IMR-90 (cell line): ENCODE data around the gene KIF1B. TPM values are rescaled to one million over a fixed set of nuclear protein-coding genes. Genes with fewer than 3 reads are reported as not detected.

Experiments
- ATAC-seq: fragments of 200-7000 bp; cut with Tn5 transposase; 2 replicates; pipeline ENCODE4 v1.9.1; 2020; ENCODE audit warnings: low read depth, mild to moderate bottlenecking, moderate library complexity
- BruUV-seq: library from RNA; stranded (reverse); fragments of 400-500 nt; replicated peaks from 2 replicates; lab custom pipeline; 2021; lab: Mats Ljungman, UMichigan
- CTCF ChIA-PET: fragments of 300-600 bp; formaldehyde crosslinking; extraction: SDS; loops from one replicate; lab custom pipeline; 2021; ENCODE audit warnings: antibody characterized with exemption; lab: Yijun Ruan, JAX
- POLR2A ChIA-PET: fragments of 300-600 bp; sonication (Branson Sonifier 250); formaldehyde crosslinking; loops from one replicate; lab custom pipeline; 2022; ENCODE audit warnings: antibody characterized with exemption; ENCODE audit not compliant: unreplicated experiment; lab: Charles Lee
- DNase-seq: peaks from one replicate; pipeline ENCODE4 v3.0.0; 2013
- H2AFZ ChIP-seq: replicated peaks from 2 replicates; pipeline ENCODE3; 2013; ENCODE audit warnings: low read length, mild to moderate bottlenecking; ENCODE audit not compliant: poor library complexity
- H2AK5ac ChIP-seq: 2 replicates; pipeline ENCODE4 v1.6.1; 2013; ENCODE audit warnings: low read depth, low read length, inconsistent platforms
- H2AK9ac ChIP-seq: replicated peaks from 2 replicates; pipeline ENCODE3; 2013; ENCODE audit warnings: mild to moderate bottlenecking, low read depth, low read length, moderate library complexity; ENCODE audit not compliant: poor library complexity
- H2BK120ac ChIP-seq: 2 replicates; pipeline ENCODE4 v1.6.1; 2013; ENCODE audit warnings: low read depth, low read length, inconsistent platforms
- H2BK15ac ChIP-seq: 3 replicates; pipeline ENCODE4 v1.6.1; 2013; ENCODE audit warnings: low read depth, low read length, inconsistent platforms
- H2BK20ac ChIP-seq: 2 replicates; pipeline ENCODE4 v1.6.1; 2013; ENCODE audit warnings: low read depth, mild to moderate bottlenecking, inconsistent platforms, low read length, moderate library complexity
- H2BK5ac ChIP-seq: 2 replicates; pipeline ENCODE4 v1.6.1; 2013; ENCODE audit warnings: mild to moderate bottlenecking, low read depth, low read length, inconsistent platforms; ENCODE audit not compliant: poor library complexity, severe bottlenecking
- H3K14ac ChIP-seq: replicated peaks from 2 replicates; pipeline ENCODE4 v1.6.1; 2013; ENCODE audit warnings: low read depth, low read length, inconsistent platforms
- H3K18ac ChIP-seq: 2 replicates; pipeline ENCODE4 v1.6.1; 2013; ENCODE audit warnings: low read depth, low read length, control low read depth
- H3K23ac ChIP-seq: 2 replicates; pipeline ENCODE4 v1.6.1; 2013; ENCODE audit warnings: low read depth, low read length, inconsistent platforms
- H3K27ac ChIP-seq: 2 replicates; pipeline ENCODE4 v1.5.1; 2013; ENCODE audit warnings: mild to moderate bottlenecking, control low read depth, low read length; ENCODE audit not compliant: insufficient read depth
- H3K27me3 ChIP-seq: 2 replicates; pipeline ENCODE4 v1.6.1; 2013; ENCODE audit warnings: low read length; ENCODE audit not compliant: control insufficient read depth, insufficient read depth
- H3K36me3 ChIP-seq: 2 replicates; pipeline ENCODE4 v1.6.1; 2013; ENCODE audit warnings: low read length, mixed read lengths; ENCODE audit not compliant: control insufficient read depth, insufficient read depth
- H3K4ac ChIP-seq: 2 replicates; pipeline ENCODE4 v1.6.1; 2013; ENCODE audit warnings: low read depth, low read length, inconsistent platforms
- H3K4me1 ChIP-seq: 2 replicates; pipeline ENCODE4 v1.6.1; 2013; ENCODE audit warnings: low read length, mixed read lengths; ENCODE audit not compliant: control insufficient read depth, insufficient read depth
- H3K4me2 ChIP-seq: 2 replicates; pipeline ENCODE4 v1.6.1; 2013; ENCODE audit warnings: low read depth, mild to moderate bottlenecking, control low read depth, low read length, moderate library complexity
- H3K4me3 ChIP-seq: 2 replicates; pipeline ENCODE4 v1.5.1; 2013; ENCODE audit warnings: low read depth, mild to moderate bottlenecking, control low read depth, low read length, moderate library complexity; ENCODE audit not compliant: insufficient read depth
- H3K56ac ChIP-seq: 2 replicates; pipeline ENCODE4 v1.6.1; 2013; ENCODE audit warnings: low read length, inconsistent platforms; ENCODE audit not compliant: insufficient read depth; ENCODE audit errors: extremely low read depth
- H3K79me1 ChIP-seq, 2 experiments: 2 replicates each; pipeline ENCODE4 v1.6.1; 2013; ENCODE audit warnings: low read length in 2 of 2, inconsistent platforms in 1 of 2, low read depth in 1 of 2
- H3K9ac ChIP-seq: 2 replicates; pipeline ENCODE4 v1.6.1; 2013; ENCODE audit warnings: low read depth, low read length, control low read depth
- H3K9me1 ChIP-seq: 2 replicates; pipeline ENCODE4 v1.6.1; 2013; ENCODE audit warnings: low read length, inconsistent platforms; ENCODE audit not compliant: insufficient read depth
- H3K9me3 ChIP-seq: 2 replicates; pipeline ENCODE4 v1.6.1; 2013; ENCODE audit warnings: low read length; ENCODE audit not compliant: control insufficient read depth, insufficient read depth
- H4K20me1 ChIP-seq: 2 replicates; pipeline ENCODE4 v1.6.1; 2013; ENCODE audit warnings: low read length, inconsistent platforms; ENCODE audit not compliant: insufficient read depth
- H4K5ac ChIP-seq: 2 replicates; pipeline ENCODE4 v1.6.1; 2013; ENCODE audit warnings: mild to moderate bottlenecking, low read depth, low read length, control low read depth
- H4K8ac ChIP-seq, 2 experiments: 2 replicates each; pipeline ENCODE4 v1.6.1; 2013; ENCODE audit warnings: low read depth in 2 of 2, low read length in 2 of 2, control low read depth in 1 of 2, inconsistent platforms in 1 of 2
- H4K91ac ChIP-seq: 2 replicates; pipeline ENCODE4 v1.6.1; 2013; ENCODE audit warnings: low read depth, low read length, inconsistent platforms; ENCODE audit not compliant: insufficient read depth
- CEBPB ChIP-seq: IDR thresholded peaks from 2 replicates; pipeline ENCODE4 v1.6.1; 2012; ENCODE audit warnings: low read depth, low read length, improper control_type of control experiment
- MAFK ChIP-seq: IDR thresholded peaks from 2 replicates; pipeline ENCODE4 v1.6.1; 2012; ENCODE audit warnings: low read depth, low read length, improper control_type of control experiment
- NFE2L2 ChIP-seq: fragments of 150-350 bp; IDR thresholded peaks from 2 replicates; pipeline ENCODE4 v1.6.1; 2016; ENCODE audit warnings: low read depth, mild to moderate bottlenecking, low read length
- WGBS, 2 experiments: methylation state at CpG; one replicate each; pipeline versions ENCODE4 v1.1.5 to v1.1.7; 2013; ENCODE audit warnings: missing lambda C conversion rate in 2 of 2; ENCODE audit not compliant: insufficient read length in 1 of 2; ENCODE audit errors: extremely low coverage in 2 of 2; 5-methylcytosine and 5-hydroxymethylcytosine counted together
- dilution Hi-C: fragments of 300-500 bp; cut with HindIII; formaldehyde crosslinking; loops from one replicate; pipeline ENCODE4 v1.14.3; 2018; ENCODE audit warnings: low sequenced_read_pairs; ENCODE audit not compliant: unreplicated experiment
- in situ Hi-C: fragments of 300-500 bp; cut with MboI; formaldehyde crosslinking; loops from 3 replicates; pipeline ENCODE4 v1.14.3; 2019; ENCODE audit warnings: low sequenced_read_pairs, inconsistent platforms, mixed read lengths
- intact Hi-C: fragments of 100-400 bp; cut with micrococcal nuclease; formaldehyde crosslinking; loops from 2 replicates; pipeline ENCODE4 v1.10.0; 2022
- polyA plus RNA-seq, 3 experiments: library from polyadenylated mRNA; depleted of rRNA; stranded (reverse); fragments of >200 nt; gene quantifications; 2 replicates each; pipeline ENCODE4 v1.2.3, GENCODE V29; 2012; ENCODE audit warnings: low replicate concordance in 1 of 3
- total RNA-seq: library from RNA; depleted of rRNA; stranded (reverse); fragments of >200 nt; gene quantifications from 2 replicates; pipeline ENCODE4 v1.2.3, GENCODE V29; 2012

KIF1B gene
- total and polyA plus RNA-seq, 2 of the 4 experiments (the other 2 are of a cell fraction) = 13.0 to 21.1 TPM

DNA sequence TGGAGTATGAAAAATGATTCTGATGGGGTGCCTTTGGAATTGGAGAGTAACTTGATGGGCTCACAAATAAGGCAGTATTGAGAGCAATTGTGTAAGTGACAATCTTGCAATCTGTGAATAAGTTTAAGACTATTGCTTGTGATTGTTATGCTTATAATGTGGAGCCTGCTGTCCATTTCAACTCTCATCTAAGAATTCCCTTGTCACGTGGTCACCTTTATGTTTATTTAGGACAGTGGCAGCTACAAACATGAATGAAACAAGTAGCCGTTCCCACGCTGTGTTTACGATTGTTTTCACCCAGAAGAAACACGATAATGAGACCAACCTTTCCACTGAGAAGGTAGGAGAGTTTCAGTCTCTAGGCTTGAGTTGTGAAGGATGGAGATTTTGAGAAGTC is 57.6 kb downstream of the KIF1B start:
- Histone ChIP-seq H3K9ac (no peak overlapping the region), H4K91ac (no peak overlapping the region), H2BK20ac (no peak overlapping the region), H3K36me3 (peaks cover 25% of the 10 kb centered on the region), H3K27me3 (no peaks in the 10 kb centered on the region), H3K4ac (no peak overlapping the region), H3K4me1 (no peaks in the 10 kb centered on the region), H3K4me2 (no peak overlapping the region), H4K20me1 (no peaks in the 10 kb centered on the region), H3K9me3 (no peaks in the 10 kb centered on the region), H4K8ac (no peak overlapping the region), H3K56ac (no peak overlapping the region), H2AFZ (no peak overlapping the region), H2AK9ac (no peak overlapping the region), H3K79me1 (peaks cover 7 to 33% of the 10 kb centered on the region in 2 experiments), H3K27ac (no peak overlapping the region), H3K4me3 (no peak overlapping the region), H3K9me1 (no peaks in the 10 kb centered on the region; the same call in 1 of the 2 replicates), H2BK120ac (no peak overlapping the region), H4K5ac (no peak overlapping the region), H2AK5ac (no peak overlapping the region), H2BK5ac (no peak overlapping the region), H3K23ac (0 out of 2 replicates have a peak overlapping the region, but pooled peaks have one; percentile 20), H2BK15ac (no peak overlapping the region), H3K18ac (no peak overlapping the region), H3K14ac (no peak overlapping the region)
- DNase-seq (no peak), ATAC-seq (no peak)
- WGBS, 2 experiments = no CpG with 5 or more reads among the region's 5 CpGs
- TF ChIP-seq NFE2L2 = no peak
- no peak for TF ChIP-seq MAFK
- no peak for TF ChIP-seq CEBPB
- dilution Hi-C loops = no loop called here
- intact Hi-C loops = no loop called here
- in situ Hi-C loops = no loop called here
- POLR2A ChIA-PET = interaction anchor here (0.6 kb wide), 1 partner anchor 55 kb away, joined by 5 read pairs; no protein-coding TSS in a partner anchor
- CTCF ChIA-PET = interaction anchor here (0.6 kb wide), 1 partner anchor 10 kb away, joined by 3 read pairs; no protein-coding TSS in a partner anchor
- BruUV-seq = no TSS peak
